Fibroblast of peridontal ligament (primary cell): ENCODE measurements around the gene PTPRCAP.
"Not testable (repeated sequence)": the region's sequence is repeated elsewhere in the genome, so short reads cannot be mapped to it uniquely, and the experiment has no call there.

Source experiments
- DNase-seq: peaks from one replicate; pipeline ENCODE4 v3.0.0-alpha.2; 2010; ENCODE audit errors: extremely low read depth

Gene PTPRCAP, protein sequence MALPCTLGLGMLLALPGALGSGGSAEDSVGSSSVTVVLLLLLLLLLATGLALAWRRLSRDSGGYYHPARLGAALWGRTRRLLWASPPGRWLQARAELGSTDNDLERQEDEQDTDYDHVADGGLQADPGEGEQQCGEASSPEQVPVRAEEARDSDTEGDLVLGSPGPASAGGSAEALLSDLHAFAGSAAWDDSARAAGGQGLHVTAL

DNA sequence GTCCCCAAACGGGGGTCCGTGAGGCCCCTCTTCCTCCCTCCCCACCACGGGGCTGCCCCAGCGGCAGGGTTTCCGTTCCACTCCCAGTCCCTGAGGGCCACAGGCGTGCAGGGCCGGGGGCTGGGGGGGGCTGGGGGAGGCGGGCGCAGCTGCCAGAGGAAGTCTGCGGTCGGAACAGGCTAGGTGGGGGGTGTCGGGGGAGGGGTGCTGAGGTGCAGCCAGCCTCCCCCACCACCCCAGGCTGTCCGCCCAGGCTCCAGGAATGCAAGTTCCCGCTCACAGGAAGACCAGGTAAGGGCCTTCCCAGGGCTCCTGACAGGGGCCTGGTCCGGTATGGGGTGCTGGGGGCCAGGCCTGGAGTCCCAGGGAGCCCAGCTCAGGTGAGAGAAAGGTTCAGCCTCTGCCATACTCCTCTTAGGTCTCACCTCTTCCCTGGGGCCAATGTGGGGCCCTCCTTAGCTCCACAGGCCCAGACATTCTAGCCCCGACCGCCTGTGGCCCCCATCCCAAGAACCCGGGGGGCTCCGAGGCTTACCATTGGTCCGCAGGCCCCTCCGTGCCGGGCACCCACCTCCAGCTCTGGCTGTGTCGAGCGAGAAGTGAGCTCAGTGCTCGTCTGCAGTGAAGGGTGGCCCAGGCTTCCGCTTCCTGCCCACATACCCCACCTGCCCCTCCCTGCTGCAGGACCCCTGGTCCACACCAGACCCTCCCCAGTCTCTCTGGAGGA, at the start of gene PTPRCAP:
Gene PTPRCAP (minus strand): TSS at position 601 of the 727 bp plus-strand sequence. CDS start 63 bp downstream, at position 538.
- DNase-seq, result no peak

DNA sequence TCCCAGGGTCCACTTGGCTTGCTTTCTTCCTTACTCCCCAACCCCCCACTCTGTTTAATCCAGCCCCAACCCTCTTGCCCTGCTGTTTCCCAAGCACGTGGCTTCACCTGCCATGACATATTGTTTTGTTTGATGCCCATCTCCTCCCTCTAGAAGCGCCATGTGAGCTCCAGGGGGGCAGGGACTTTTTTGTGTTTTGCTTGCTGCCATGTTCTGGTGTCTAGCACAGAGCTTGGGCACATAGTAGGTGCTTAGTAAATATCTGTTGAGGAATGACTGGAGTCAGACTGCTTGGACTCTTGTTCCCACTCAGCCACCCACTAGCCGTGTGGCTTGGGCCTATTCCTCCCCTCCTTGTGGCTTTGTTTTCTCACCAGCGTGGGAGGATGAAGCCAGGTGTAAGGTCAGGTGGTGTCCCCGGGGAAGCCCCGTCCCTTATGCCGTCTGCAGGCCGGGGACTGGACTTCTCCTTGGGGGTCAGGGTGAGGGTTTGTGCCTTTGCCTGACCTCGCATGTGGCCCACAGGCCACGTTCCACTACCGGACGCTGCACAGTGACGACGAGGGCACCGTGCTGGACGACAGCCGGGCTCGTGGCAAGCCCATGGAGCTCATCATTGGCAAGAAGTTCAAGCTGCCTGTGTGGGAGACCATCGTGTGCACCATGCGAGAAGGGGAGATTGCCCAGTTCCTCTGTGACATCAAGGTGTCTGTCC, 49.2 kb upstream of the PTPRCAP start:
- no peak for DNase-seq

DNA sequence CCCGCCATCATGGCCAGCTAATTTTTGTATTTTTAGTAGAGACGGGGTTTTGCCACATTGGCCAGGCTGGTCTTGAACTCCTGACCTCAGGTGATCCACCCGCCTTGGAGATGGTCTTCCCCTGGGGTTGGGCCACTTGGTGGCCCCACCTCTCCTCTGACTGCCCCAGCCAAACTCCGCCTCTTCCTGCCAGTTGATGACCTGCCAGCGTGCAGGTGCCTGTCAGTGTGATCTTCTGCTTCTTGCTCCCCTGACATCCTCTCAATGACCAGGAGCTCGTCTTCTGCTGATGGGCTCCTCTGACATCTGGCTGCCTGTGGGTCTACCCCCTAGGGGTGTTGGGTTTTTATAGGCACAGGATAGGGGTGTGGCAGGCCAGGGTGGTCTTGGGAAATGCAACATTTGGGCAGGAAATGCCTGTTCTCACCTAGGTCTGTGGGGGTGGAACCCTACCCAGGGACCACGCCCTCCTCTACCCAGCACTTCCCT, 48.4 kb upstream of the PTPRCAP start:
- DNase-seq, result not testable (repeated sequence)

DNA sequence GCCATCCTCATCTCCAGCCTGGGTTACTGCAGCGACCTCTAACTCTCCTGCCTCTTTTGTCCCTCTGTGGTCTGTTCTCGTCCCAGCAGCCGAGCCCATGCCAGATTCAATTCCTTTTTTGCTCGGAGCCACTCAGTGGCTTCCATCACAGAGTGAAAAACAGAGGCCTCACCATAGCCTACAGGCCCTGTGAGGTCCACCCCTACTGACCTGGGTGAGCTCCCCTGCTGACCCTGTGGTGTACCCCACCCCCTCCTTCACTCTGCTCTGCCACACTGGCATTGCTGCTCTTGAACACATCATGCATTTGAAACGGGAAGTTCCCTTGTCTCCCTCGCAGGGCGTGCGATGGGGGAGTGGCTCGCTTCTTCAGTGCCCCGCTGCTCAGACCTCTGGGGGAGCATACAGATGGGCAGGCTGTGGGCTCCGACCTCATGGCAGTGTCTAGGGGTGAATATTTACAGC, 47.4 kb upstream of the PTPRCAP start:
- DNase-seq, result no peak

DNA sequence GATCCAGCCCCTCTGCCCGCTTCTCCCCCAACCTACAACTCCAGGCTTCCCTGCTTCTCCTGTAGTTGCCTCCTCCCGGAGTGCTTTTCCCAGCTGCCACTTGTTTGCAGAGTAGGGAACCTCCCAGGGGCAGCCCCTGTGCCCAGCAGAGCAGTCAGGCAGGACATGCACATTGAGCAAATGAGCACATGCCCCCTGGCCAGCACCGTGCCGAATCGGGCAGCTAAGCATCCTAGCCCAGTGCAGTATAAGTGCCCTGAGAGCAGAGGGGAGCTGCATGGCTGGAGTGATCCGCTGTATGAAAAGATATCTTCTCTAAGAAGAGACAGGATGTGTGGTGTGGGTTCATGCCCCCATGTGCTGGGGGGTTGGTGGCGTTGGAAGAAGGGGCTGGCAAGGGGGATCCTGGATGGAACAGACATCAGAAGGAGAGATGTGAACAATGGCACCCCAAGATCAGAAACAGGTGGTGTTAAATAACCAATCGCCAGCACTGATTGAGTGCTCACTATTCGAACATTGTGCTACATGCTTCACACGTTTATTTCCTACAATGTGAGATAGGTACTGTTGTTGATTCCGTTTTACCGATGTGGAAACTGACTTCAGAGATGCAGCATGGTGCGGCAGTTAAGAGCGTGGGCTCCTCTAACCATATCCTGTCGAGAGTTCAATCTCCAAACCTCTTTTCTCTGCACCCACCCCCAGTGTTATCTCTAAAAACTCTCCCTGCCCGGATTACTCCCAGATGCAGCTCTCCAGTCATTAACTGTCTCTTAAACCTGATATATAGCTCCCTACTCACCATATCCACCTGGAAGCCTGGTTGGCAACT, 46.6 kb upstream of the PTPRCAP start:
- no peak for DNase-seq

DNA sequence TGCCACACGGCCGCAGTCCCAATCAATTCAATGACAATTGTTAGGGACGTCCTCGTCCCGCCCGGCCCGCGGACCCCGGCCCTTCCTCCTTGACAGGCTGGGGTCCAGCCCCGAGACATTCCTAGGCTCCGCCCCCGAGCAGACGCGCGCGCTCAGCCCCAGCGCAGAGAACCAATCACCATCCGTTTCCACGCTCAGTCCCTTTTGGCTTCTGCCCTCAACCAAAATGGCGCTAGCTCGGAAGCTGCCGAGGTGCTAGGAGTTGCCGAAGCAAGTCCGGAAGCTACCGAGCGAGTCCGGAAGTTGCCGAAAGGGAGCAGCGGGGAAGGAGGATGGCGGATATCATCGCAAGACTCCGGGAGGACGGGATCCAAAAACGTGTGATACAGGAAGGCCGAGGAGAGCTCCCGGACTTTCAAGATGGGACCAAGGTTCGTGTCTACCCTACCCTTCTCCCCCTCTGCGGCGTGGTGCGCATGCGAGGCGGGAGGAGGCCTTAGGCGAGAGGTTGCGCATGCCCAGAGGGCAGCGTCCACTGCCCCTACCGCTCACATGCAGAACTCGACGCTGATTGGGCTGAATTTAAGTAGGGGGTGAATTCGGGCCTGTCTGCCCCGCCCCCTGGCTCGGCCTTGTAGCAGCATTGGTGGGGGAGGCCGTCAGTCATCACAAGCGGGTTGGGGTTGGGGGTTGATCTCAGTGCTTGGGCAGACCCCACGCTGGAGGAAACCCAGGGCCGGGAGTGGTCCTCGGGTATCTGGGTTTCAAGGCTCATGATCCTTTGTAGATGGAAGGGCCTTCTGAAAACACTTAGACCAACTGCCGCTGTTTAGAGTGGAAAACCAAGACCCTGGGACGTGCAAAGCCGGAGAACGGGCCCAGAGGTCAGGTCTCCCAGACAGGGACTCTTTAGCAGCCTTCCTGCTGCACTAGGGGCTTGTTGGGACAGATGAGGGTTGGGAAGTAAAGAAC, 45.6 kb upstream of the PTPRCAP start, which contains the start of gene AIP:
Gene AIP (plus strand): TSS at position 200 of the 972 bp plus-strand sequence. CDS start 133 bp downstream, at position 333.
- DNase-seq, result peak; percentile 97

DNA sequence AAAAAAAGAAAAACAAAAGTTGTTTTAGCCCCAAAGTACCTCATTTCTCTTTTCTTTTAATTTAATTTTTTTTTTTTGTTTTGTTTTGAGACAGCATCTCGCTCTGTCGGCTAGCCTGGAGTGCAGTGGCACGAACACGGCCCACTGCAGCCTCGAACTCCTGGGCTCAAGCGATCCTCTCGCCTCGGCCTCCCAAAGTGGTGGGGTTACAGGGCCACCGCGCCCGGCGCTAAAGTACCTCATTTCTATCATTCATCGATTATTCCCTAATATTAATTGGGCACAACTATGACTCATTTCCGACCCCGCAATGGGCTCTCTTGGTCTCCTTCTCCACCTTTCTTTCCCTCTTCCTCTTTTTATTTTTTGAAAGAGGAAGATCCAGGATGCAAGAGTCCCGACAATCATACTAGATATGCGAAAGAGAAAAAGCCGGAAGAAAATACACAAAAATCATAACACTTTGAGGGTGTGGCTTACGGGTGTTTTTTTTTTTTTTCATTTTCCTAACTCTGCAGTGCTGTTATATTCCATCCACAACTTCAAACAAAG, 44.9 kb upstream of the PTPRCAP start:
- DNase-seq, result no peak

DNA sequence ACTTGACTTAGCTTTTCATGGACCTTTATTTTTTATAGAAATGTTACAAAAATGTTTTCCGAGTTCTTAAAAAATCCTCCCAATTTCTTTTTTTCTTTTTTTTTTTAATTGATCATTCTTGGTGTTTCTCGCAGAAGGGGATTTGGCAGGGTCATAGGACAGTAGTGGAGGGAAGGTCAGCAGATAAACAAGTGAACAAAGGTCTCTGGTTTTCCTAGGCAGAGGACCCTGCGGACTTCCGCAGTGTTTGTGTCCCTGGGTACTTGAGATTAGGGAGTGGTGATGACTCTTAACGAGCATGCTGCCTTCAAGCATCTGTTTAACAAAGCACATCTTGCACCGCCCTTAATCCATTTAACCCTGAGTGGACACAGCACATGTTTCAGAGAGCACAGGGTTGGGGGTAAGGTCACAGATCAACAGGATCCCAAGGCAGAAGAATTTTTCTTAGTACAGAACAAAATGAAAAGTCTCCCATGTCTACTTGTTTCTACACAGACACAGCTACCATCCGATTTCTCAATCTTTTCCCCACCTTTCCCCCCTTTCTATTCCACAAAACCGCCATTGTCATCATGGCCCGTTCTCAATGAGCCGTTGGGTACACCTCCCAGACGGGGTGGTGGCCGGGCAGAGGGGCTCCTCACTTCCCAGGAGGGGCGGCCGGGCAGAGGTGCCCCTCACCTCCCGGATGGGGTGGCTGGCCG, 40.0 kb upstream of the PTPRCAP start:
- DNase-seq, result not testable (repeated sequence)

DNA sequence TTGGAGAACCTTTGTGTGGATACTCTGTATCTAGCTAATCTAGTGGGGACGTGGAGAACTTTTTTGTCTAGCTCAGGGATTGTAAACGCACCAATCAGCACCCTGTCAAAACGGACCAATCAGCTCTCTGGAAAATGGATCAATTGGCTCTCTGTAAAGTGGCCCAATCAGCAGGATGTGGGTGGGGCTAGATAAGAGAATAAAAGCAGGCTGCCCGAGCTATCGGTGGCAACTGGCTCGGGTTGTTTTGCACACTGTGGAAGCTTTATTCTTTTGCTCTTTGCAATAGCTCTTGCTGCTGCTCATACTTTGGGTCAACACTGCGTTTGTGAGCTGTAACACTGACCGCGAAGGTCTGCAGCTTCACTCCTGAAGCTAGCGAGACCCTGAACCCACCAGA, 39.2 kb upstream of the PTPRCAP start:
- not testable (repeated sequence) for DNase-seq

DNA sequence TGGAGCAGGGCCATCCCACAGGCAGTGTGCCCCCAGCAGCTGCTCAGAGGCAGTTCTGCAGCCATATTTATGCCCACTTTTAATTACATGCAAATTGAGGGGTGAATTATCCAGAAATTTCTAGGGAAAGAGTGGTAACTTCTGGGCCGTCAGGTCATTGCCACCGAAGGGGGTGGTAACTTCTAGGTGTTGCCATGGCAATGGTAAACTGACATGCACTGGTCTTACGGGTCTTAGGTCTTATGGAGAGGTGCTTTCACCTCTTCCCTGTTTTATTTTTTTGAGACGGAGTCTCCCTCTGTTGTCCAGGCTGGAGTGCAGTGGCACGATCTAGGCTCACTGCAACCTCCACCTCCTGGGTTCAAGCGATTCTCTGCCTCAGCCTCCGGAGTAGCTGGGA, 35.4 kb upstream of the PTPRCAP start:
- DNase-seq, result no peak

DNA sequence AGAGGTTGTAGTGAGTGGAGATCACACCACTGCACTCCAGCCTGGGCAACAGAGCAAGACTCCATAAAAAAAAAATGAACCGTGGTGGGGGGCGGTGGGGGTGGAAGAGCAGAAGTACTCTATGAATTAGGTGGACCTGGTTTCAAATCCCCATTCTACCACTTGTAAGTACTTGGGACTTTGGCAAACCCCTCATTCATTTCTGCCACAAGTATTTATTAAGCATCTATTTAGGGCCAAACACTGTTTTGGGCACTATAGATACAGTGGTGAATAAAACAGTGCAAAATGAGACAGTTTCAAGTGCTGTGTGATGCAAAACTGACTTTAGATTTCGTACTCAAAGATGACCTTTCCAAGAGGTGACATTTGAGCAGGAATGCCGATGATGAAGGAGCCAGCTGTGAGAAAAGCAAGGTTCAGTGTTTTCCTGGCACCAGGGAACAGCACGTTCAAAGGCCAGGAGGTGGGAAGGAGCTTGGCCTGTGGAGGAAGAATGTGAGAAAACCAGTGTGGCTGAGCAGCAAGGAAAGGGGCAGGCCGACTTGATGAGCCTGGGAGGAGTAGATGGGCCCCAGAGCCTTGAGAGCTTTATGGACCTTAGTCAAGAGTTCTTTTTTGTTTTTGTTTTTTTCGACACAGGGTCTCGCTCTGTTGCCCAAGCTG, 33.0 kb upstream of the PTPRCAP start:
- no peak for DNase-seq

DNA sequence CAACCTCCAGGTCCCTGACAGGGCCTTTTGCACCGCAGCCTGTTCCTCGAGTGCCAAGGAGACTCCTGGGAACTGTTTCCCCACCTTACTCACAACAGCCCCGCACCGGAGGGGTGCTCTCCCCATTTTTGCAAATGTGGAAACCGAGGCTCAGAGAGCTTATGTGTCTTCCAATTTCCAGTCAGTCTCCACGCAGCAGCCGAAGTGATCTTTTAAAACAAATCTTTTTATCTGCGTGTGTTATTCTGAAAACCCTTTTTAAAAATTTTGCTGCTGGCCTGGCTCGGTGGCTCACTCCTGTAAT, 32.0 kb upstream of the PTPRCAP start:
- DNase-seq, result no peak

DNA sequence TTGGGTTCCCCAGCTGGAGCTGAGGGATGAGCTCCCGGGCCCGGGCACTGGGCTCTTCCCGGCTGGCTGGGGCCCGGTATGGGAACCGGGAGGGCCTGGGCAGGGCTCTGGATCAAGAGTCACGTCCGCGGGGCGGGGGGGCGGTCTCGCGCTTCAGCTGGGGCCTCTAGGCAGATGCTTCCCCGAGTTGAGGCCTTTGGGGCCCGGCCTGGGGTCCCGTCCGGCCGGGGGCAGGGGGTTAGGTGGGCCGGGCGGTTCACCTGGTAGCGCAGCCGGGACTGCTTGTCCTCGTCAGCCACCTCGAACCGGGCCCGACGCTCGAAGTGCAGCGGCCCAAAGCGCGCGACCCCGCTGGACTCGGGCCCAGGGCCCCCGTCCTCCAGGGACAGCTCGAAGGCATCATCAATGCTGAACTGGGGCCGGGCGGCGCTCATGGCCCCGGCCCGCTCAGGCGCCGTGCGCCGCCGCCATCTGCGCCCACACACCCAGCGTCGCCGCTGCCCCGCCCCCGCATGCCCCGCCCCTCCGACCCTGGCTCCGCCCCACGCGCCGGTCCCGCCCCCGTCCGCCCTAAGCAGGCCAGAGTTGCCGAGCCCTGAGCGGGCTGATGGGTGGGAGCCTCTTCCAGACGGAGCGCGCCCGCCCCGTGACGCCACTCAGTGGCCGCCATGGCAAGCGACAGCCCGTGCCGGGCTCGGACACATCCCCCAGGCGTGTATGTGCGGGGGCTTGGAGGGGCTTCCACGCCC, 31.5 kb upstream of the PTPRCAP start, which contains the start of gene TMEM134:
Gene TMEM134 (minus strand): TSS at position 493 of the 749 bp plus-strand sequence. CDS start 59 bp downstream, at position 434.
- DNase-seq, result peak; percentile 84

DNA sequence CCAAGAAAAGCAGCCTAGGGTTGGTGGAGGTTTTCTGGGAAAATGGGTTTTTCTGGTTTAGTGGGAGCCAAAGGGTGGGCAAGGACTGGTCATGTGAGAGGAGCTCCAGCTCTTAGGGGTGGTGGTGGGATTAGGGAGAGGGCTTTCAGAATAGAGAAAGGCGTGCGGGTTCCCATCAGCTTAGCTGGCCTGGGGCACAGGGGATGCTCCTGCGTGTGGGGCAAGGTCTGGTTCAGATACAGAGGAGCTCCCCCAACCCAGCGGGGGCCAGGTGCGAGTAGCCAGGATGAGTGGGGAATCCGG, 30.9 kb upstream of the PTPRCAP start:
- DNase-seq, result peak; percentile 5

DNA sequence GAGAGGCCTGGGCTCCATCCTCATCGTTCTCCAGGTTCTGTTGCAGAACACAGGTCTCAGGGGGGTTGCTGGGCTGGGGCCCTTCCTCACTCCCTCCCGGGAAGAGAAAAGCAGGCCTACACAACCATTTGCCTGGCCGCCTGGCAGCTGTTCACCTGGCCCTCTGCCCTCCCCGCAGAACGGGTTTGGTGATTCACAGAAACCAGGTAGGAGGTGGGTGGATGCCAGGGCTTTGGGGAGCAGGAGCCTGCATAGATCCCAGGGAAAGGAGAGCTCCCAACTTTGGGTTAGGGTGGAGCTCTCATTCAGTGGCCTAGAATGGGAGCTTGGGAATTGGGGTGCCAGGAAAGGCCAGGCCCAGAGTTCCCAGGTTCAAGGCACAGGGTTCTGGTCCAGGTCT, 30.6 kb upstream of the PTPRCAP start:
- no peak for DNase-seq

DNA sequence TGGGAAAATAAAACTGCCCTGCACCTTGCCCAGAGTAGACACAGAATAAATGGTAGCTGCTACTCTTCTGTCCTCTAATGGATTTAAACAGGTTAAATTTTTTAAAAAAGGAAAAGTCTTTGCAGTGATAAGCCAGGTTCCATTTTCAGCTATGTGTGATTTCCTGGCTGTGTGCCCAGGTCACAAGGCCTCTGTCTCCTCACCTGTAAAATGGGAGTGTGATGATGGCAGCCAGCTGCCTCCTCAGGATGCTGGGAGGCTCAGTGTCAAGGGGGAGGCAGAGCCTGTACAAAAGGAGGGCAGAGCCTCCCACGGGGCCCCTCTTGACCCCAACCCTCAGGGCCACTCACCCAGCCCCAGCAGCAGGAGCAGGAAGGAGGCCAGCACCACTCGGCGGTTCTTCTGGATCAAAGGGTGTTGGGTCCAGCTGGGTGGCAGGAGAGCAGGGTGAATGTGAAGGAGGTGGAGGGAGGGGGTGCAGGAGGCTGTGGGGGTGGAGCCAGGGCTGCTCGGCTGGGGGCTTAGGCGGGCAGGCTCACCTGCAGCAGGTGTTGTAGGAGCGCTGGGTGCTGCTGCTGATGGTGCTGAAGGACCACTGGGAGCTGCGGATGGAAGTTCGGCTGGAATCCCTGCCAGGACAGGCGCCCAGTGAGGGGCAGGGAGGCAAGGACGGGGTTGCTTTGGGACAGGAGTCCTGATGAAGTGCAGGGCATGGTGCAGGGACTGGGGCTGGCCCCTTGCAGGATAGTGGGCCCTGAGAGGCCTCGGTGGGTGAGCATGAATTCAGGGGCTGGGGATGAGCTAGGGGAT, 29.7 kb upstream of the PTPRCAP start:
- no peak for DNase-seq

DNA sequence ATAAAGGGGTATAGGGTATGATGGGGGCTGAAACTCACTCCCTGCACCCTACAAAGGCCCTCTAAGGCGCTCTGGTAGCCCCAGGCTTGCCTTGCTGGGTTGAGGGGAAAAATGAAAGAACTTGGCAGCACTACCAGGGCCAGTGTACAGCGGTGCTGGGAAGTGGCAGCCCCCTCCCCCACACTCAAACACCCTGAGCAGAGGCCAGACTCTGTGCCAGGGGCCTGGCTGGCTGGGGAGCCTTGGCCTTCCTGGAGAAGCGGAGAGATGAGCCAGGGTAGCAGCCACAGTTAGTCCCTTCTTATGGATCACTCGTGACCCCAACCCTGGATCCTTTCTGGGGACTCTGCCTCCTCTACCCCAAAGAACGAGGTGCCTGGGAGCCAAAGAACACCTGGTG, 28.9 kb upstream of the PTPRCAP start:
- no peak for DNase-seq
